Astrocyte (in vitro differentiated cells and primary cell): ENCODE measurements around the gene L3MBTL4.

Experiments used
- EZH2 ChIP-seq: IDR thresholded peaks from 2 replicates; pipeline ENCODE4 v1.6.1; 2012; ENCODE audit warnings: mild to moderate bottlenecking, low read length, inconsistent platforms; ENCODE audit not compliant: insufficient read depth
- TF ChIP-seq, protein P1 (sequence below): IDR thresholded peaks from 2 replicates; pipeline ENCODE4 v1.5.1; 2011; ENCODE audit warnings: low read depth, mild to moderate bottlenecking, inconsistent platforms, low read length, moderate library complexity; ENCODE audit not compliant: insufficient read depth

DNA sequence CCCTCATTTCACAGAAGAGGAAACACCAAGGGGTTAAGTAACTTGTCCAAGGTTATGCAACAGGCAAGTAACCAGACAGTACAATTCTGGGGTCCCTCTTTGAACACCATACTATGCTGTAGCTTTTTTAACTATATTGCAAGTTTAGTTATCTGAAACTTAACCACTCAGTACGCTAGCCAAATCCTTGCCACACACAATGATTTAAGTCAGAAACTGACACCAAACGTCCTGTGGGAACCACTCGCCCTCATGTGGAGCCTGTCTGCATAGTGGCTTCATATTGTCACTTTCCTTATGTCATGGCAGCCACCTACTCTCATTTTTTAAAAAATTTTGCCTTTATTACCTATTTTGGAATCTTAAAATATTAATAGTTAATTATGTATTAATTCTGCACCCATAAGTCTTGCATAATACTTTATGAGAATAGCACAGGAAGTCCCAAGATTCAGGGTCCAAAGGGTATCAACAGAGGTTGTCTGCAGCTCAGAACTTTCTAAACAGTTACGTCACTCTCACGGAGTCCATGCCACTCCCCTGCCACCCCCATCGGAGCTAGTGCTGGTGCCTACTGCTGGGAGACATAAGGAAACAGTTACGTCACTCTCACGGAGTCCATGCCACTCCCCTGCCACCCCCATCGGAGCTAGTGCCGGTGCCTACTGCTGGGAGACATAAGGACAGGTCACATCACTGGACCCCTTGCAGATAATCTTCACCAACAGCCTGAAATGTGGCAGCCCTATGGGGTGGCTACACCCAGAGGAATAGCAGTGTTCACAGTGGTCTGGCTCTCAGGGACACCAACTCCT, 99.0 kb downstream of the L3MBTL4 start:
- TF ChIP-seq, protein P1, sequence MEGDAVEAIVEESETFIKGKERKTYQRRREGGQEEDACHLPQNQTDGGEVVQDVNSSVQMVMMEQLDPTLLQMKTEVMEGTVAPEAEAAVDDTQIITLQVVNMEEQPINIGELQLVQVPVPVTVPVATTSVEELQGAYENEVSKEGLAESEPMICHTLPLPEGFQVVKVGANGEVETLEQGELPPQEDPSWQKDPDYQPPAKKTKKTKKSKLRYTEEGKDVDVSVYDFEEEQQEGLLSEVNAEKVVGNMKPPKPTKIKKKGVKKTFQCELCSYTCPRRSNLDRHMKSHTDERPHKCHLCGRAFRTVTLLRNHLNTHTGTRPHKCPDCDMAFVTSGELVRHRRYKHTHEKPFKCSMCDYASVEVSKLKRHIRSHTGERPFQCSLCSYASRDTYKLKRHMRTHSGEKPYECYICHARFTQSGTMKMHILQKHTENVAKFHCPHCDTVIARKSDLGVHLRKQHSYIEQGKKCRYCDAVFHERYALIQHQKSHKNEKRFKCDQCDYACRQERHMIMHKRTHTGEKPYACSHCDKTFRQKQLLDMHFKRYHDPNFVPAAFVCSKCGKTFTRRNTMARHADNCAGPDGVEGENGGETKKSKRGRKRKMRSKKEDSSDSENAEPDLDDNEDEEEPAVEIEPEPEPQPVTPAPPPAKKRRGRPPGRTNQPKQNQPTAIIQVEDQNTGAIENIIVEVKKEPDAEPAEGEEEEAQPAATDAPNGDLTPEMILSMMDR: no peak
- no peak for TF ChIP-seq EZH2
